GM13977 (cell line): Measurements from ENCODE around the gene PROM2.

Experiments used
- DNase-seq: peaks from one replicate; pipeline ENCODE4 v3.0.0; 2012; ENCODE audit warnings: low spot score
- CTCF ChIP-seq: IDR thresholded peaks from 2 replicates; pipeline ENCODE4 v1.5.1; 2012; ENCODE audit warnings: mild to moderate bottlenecking, control low read depth; ENCODE audit not compliant: insufficient read depth; ENCODE audit errors: extremely low read depth, missing control alignments
- in situ Hi-C: fragments of 300-500 bp; cut with MboI; formaldehyde crosslinking; loops from one replicate; pipeline ENCODE4 v1.12.0; 2022; ENCODE audit warnings: low sequenced_read_pairs, low pct_unique_long_range_greater_than_20kb, mixed read lengths, inconsistent platforms; ENCODE audit not compliant: unreplicated experiment

The PROM2 gene

DNA sequence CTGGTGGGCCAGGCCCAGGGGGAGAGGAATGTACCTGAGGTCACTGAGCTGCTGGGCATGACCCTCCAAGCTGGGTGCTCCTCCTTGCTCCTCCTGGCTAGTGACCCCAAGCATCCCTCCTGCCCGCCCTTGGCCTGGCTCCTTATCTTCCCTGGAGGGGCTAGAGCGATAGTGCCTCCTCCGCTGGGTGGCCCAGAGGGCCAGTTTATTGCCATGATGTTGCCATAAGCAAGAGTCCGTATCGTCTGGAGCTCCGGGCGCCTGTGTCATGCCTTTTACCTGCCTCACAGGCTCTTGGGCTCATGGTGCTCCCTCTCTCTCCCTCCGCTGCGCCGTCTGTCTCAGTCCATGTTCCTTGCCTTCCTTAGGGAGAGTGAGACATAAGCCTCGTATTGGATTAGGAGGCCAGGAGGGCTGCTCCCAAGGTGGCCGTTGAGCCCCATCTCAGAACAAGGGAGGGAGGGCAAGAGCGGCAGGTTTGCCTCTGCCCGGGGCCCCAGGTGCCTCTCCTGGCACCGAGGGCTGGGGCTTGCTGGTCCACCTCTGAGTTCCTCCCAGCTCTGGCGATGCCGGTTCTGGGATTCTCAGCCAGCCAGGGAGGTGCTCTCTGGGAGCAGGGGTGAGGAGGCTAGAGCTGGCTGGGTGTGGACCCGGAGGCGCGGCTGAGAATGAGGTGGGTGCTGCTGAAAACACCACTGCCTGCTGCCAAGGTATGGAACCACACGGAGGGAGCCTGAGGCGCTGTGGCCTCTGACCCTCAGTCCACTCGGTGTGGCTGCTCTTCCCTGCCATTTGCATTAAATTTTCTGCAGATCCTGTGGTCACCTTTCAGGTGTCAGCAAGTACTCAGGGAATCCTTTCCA is 45.5 kb downstream of the PROM2 start:
- DNase-seq: no peak
- no peak for TF ChIP-seq CTCF
- in situ Hi-C loops: no loop called here

- no peak for TF ChIP-seq CTCF
- DNase-seq: no peak
- in situ Hi-C loops: no loop called here
Measured at GRCh38 chr2:95320344-95320712, 46.1 kb downstream of the PROM2 start.

DNA sequence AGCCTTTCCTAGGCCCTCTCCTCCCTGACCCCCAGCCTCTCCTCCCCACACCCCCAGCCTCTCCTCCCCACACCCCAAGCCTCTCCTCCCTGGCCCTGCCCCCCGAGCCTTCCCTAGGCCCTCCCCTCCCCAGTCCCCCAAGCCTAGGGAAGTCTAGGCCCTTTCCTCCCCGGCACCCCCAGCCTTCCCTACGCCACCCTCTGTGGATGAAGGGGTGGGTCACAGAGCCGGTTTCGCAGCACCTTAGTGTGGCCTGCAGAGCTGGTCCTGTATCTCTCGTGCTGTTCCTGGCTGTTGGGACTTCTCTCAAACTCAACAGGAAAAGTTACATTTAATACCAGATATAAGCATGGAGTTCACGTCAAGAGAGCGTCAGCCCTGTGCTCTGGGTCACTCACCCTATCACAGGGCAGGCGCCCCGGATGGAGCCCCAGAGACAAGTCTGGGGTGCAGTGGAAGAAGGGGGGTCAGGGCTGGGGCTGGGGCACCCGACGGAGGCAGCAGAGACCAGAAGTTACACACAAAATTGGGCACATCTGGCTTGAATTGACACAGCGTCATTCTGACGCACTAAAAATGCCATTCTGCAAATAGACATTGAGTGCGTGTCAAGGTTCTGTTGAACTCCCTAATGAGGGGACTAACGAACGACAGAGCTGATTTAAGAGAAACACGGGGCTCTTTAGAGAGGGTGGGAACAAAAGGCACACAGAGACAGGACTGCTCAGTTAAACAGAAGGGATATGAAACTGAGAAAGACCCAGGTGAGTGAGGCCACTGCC is 46.9 kb downstream of the PROM2 start:
- in situ Hi-C loops: no loop called here
- no peak for TF ChIP-seq CTCF
- DNase-seq: no peak

- DNase-seq: no peak
- peak; percentile 38 for TF ChIP-seq CTCF
- in situ Hi-C loops: no loop called here
Measured at GRCh38 chr2:95323347-95324155, 49.3 kb downstream of the PROM2 start.

GRCh38 chr2:95325026-95325425 is 50.8 kb downstream of the PROM2 start:
- in situ Hi-C loops: no loop called here
- no peak for DNase-seq
- no peak for TF ChIP-seq CTCF
